AG10803 (cell line): ENCODE data around the gene POLR1E.

Experiments
- DNase-seq: peaks from one replicate; pipeline ENCODE4 v3.0.0; 2010; ENCODE audit warnings: low read depth
- H3K4me3 ChIP-seq: 2 replicates; pipeline ENCODE4 v1.5.1; 2011; ENCODE audit warnings: mild to moderate bottlenecking, low read length, control low read depth
- TF ChIP-seq, protein P1 (sequence below): conservative IDR thresholded peaks from 2 replicates; pipeline ENCODE4 v1.5.1; 2011; ENCODE audit warnings: mild to moderate bottlenecking, low read length, control low read depth, inconsistent platforms

POLR1E gene

DNA sequence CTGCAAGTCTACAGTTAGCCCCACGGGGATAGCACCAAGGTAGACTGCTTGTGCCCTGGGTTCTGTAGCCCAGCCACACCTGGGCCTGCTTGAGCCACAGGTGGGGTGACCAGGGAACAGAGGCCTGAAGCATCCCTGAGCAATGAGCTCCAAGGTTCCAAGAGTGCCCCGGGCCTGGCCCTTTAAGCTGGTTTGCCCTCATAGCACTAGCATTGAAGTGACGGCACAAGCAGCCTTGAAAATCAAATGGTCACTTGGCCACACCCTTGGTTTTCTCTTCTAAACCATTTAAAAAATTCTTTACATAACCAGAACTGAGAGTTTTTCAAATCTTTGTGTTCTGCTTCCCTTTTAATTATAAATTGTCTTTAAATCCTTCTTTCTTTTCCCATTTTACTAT is 65.7 kb downstream of the POLR1E start:
- DNase-seq, result no peak
- no peak overlapping the region for H3K4me3 ChIP-seq
- TF ChIP-seq, protein P1, sequence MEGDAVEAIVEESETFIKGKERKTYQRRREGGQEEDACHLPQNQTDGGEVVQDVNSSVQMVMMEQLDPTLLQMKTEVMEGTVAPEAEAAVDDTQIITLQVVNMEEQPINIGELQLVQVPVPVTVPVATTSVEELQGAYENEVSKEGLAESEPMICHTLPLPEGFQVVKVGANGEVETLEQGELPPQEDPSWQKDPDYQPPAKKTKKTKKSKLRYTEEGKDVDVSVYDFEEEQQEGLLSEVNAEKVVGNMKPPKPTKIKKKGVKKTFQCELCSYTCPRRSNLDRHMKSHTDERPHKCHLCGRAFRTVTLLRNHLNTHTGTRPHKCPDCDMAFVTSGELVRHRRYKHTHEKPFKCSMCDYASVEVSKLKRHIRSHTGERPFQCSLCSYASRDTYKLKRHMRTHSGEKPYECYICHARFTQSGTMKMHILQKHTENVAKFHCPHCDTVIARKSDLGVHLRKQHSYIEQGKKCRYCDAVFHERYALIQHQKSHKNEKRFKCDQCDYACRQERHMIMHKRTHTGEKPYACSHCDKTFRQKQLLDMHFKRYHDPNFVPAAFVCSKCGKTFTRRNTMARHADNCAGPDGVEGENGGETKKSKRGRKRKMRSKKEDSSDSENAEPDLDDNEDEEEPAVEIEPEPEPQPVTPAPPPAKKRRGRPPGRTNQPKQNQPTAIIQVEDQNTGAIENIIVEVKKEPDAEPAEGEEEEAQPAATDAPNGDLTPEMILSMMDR, result no peak

DNA sequence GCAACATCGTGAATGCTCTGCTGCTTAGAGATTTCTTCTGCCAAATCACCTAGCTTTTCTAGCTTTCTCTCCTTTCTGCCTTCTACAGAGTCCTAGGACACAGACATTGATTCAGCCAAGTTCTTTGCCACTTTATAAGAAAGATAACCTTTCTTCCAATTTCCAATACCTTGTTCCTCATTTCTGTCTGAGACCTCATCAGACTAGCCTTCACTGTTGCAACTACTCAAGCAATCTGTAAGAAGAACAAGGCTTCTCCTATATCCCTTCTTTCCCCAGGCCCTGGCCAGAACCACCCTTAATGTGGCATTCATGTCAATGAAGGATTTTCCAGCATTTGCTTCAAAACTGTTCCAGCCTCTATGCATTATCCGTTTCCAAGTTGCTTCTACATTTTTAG is 66.1 kb downstream of the POLR1E start:
- no peak overlapping the region for H3K4me3 ChIP-seq
- DNase-seq, result no peak
- TF ChIP-seq, protein P1, result no peak
